Measurements from ENCODE around the gene P3H3. TPM values are rescaled to one million over a fixed set of nuclear protein-coding genes. Genes with fewer than 3 reads are reported as not detected.

Gene P3H3
- total and polyA plus RNA-seq, 2 of the 4 experiments (the other 2 are of a cell fraction) = 27.8 to 83.9 TPM

DNA sequence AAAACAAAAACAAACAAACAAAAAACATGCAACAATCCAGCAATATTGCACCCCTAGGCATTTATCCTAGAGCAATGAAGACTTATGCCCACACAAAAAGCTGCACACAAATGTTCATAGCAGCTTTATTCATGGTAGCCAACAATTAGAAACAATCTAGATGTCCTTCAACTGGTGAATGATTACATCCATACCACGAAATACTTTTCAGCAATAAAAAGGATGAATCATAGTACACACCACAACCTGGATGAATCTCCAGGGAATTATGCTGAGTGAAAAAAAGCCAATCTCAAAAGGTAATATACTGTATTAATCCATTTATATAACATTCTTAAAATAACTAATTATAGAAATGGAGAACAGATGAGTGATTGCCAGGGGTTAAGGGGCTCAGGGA, 21.0 kb upstream of the P3H3 start:
- POLR2A ChIA-PET (ENCODE audit: unreplicated experiment) = interaction anchor here (0.7 kb wide), 1 partner anchor 15 kb away, joined by 4 read pairs; the partner anchor contains the start of gene GPR162
- Histone ChIP-seq H3K27me3 (ENCODE audit: control insufficient read depth, insufficient read depth, low read length) (no peaks in the 10 kb centered on the region), H2AK9ac (replicated peaks; ENCODE audit: low read depth, low read length, poor library complexity) (no peak overlapping the region), H3K79me1 (ENCODE audit: low read depth in 1 of 2, low read length in 2 of 2) (no peaks in the 10 kb centered on the region), H2BK120ac (ENCODE audit: low read depth, low read length) (no peak overlapping the region), H3K23ac (ENCODE audit: low read depth, low read length) (no peak overlapping the region), H4K8ac (ENCODE audit: low read depth in 2 of 2, low read length in 2 of 2) (no peak overlapping the region), H2BK5ac (ENCODE audit: low read depth, low read length, poor library complexity, severe bottlenecking) (no peak overlapping the region), H2BK15ac (ENCODE audit: low read depth, low read length) (no peak overlapping the region), H4K20me1 (ENCODE audit: insufficient read depth, low read length) (no peaks in the 10 kb centered on the region), H3K14ac (replicated peaks; ENCODE audit: low read depth, low read length) (no peak overlapping the region), H2AK5ac (ENCODE audit: low read depth, low read length) (no peak overlapping the region), H2AFZ (replicated peaks; ENCODE audit: low read length, poor library complexity) (no peak overlapping the region), H3K18ac (ENCODE audit: low read depth, low read length) (no peak overlapping the region), H3K27ac (ENCODE audit: insufficient read depth, low read length) (no peak overlapping the region), H4K91ac (ENCODE audit: insufficient read depth, low read depth, low read length) (no peak overlapping the region), H3K9ac (ENCODE audit: low read depth, low read length) (no peak overlapping the region), H3K4me2 (ENCODE audit: low read depth, low read length) (no peak overlapping the region), H3K56ac (ENCODE audit: extremely low read depth, insufficient read depth, low read length) (no peak overlapping the region), H3K36me3 (ENCODE audit: control insufficient read depth, insufficient read depth, low read length) (peaks cover 3% of the 10 kb centered on the region; the same call in 1 of the 2 replicates), H2BK20ac (ENCODE audit: low read depth, low read length) (no peak overlapping the region), H3K9me1 (ENCODE audit: insufficient read depth, low read length) (no peaks in the 10 kb centered on the region), H4K5ac (ENCODE audit: low read depth, low read length) (no peak overlapping the region), H3K4me3 (ENCODE audit: insufficient read depth, low read depth, low read length) (no peak overlapping the region), H3K4ac (ENCODE audit: low read depth, low read length) (no peak overlapping the region), H3K4me1 (ENCODE audit: control insufficient read depth, insufficient read depth, low read length) (no peaks in the 10 kb centered on the region), H3K9me3 (ENCODE audit: control insufficient read depth, insufficient read depth, low read length) (no peaks in the 10 kb centered on the region)
- WGBS, 2 experiments (ENCODE audit: extremely low coverage in 2 of 2, insufficient read length in 1 of 2) = no CpG with 5 or more reads among the region's 1 CpG
- intact Hi-C loops (cut with micrococcal nuclease) = no loop called here
- no TSS peak for BruUV-seq (replicated peaks)
- CTCF ChIA-PET = no interaction called here
- in situ Hi-C loops (cut with MboI; ENCODE audit: low sequenced_read_pairs) = no loop called here
- ATAC-seq (ENCODE audit: low read depth) (no peak), DNase-seq (no peak)
- dilution Hi-C loops (cut with HindIII; ENCODE audit: low sequenced_read_pairs, unreplicated experiment) = no loop called here
- TF ChIP-seq CEBPB (IDR thresholded peaks at IDR 0.05; ENCODE audit: low read depth, low read length) = no peak
- TF ChIP-seq MXI1 (IDR thresholded peaks at IDR 0.05; ENCODE audit: borderline replicate concordance, low read depth, low read length) = no peak
- no peak for TF ChIP-seq CHD1 (IDR thresholded peaks at IDR 0.05; ENCODE audit: low read depth, low read length)
- TF ChIP-seq, protein P1, sequence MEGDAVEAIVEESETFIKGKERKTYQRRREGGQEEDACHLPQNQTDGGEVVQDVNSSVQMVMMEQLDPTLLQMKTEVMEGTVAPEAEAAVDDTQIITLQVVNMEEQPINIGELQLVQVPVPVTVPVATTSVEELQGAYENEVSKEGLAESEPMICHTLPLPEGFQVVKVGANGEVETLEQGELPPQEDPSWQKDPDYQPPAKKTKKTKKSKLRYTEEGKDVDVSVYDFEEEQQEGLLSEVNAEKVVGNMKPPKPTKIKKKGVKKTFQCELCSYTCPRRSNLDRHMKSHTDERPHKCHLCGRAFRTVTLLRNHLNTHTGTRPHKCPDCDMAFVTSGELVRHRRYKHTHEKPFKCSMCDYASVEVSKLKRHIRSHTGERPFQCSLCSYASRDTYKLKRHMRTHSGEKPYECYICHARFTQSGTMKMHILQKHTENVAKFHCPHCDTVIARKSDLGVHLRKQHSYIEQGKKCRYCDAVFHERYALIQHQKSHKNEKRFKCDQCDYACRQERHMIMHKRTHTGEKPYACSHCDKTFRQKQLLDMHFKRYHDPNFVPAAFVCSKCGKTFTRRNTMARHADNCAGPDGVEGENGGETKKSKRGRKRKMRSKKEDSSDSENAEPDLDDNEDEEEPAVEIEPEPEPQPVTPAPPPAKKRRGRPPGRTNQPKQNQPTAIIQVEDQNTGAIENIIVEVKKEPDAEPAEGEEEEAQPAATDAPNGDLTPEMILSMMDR (conservative IDR thresholded peaks at IDR 0.05; ENCODE audit: low read depth, low read length) = no peak
- no peak for TF ChIP-seq POLR2A (IDR thresholded peaks at IDR 0.05; ENCODE audit: low read depth, low read length)
- TF ChIP-seq, protein P2, sequence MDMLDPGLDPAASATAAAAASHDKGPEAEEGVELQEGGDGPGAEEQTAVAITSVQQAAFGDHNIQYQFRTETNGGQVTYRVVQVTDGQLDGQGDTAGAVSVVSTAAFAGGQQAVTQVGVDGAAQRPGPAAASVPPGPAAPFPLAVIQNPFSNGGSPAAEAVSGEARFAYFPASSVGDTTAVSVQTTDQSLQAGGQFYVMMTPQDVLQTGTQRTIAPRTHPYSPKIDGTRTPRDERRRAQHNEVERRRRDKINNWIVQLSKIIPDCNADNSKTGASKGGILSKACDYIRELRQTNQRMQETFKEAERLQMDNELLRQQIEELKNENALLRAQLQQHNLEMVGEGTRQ (IDR thresholded peaks at IDR 0.05; ENCODE audit: low read depth, low read length) = no peak
- TF ChIP-seq BHLHE40 (IDR thresholded peaks at IDR 0.05; ENCODE audit: low read depth, low read length) = no peak
- TF ChIP-seq MAFK (IDR thresholded peaks at IDR 0.05; ENCODE audit: low read depth, low read length) = no peak
- no peak for TF ChIP-seq RCOR1 (IDR thresholded peaks at IDR 0.05; ENCODE audit: insufficient replicate concordance, low read length)
- TF ChIP-seq NFE2L2 (IDR thresholded peaks at IDR 0.05; ENCODE audit: low read depth, low read length) = no peak
- TF ChIP-seq RFX5 (IDR thresholded peaks at IDR 0.05; ENCODE audit: low read depth, low read length) = no peak
- TF ChIP-seq MAZ (IDR thresholded peaks at IDR 0.05; ENCODE audit: borderline replicate concordance, low read depth, low read length) = no peak
- TF ChIP-seq, protein P3, sequence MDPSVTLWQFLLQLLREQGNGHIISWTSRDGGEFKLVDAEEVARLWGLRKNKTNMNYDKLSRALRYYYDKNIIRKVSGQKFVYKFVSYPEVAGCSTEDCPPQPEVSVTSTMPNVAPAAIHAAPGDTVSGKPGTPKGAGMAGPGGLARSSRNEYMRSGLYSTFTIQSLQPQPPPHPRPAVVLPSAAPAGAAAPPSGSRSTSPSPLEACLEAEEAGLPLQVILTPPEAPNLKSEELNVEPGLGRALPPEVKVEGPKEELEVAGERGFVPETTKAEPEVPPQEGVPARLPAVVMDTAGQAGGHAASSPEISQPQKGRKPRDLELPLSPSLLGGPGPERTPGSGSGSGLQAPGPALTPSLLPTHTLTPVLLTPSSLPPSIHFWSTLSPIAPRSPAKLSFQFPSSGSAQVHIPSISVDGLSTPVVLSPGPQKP (IDR thresholded peaks at IDR 0.05; ENCODE audit: borderline replicate concordance, low read depth, low read length) = no peak
